ENCODE results near the gene CRY1.

GRCh38 chr12:107101651-107102050 lies 8.3 kb upstream of the CRY1 start:
- no peak for TF ChIP-seq POLR2A (IDR thresholded peaks at IDR 0.05; ENCODE audit: extremely low read depth, insufficient read length)
- no peak for TF ChIP-seq CTCF (IDR thresholded peaks at IDR 0.05; ENCODE audit: low read depth, low read length)
- no peak for TF ChIP-seq MYC (IDR thresholded peaks at IDR 0.05; ENCODE audit: low read depth, low read length)
- TF ChIP-seq MAX (IDR thresholded peaks at IDR 0.05; ENCODE audit: low read depth, low read length): no peak

Measured in NB4 (cell line).